GM12875 (cell line): Measurements from ENCODE around the gene YBX3.

Experiments used
- H3K4me3 ChIP-seq: one replicate; pipeline ENCODE4 v1.5.1; 2011; ENCODE audit warnings: low read depth, low read length, control low read depth
- CTCF ChIP-seq: IDR thresholded peaks from 2 replicates; pipeline ENCODE4 v1.5.1; 2011; ENCODE audit warnings: low read depth, mild to moderate bottlenecking, control low read depth, inconsistent platforms, low read length, moderate library complexity, borderline replicate concordance; ENCODE audit not compliant: insufficient read depth

YBX3 gene

GRCh38 chr12:10688042-10688441 is 35.1 kb downstream of the YBX3 start:
- no peak for TF ChIP-seq CTCF
- no peak overlapping the region for H3K4me3 ChIP-seq

GRCh38 chr12:10673659-10674384 is 49.3 kb downstream of the YBX3 start, which contains the start of gene STYK1:
STYK1 (minus strand) TSS chr12:10674052; CDS start chr12:10634618, 39,434 bp downstream.
- peak; percentile 91 for TF ChIP-seq CTCF

GRCh38 chr12:10672231-10672868 is 50.8 kb downstream of the YBX3 start:
- no peak for TF ChIP-seq CTCF

More at GRCh38 chr12:10673659-10674384, 49.3 kb downstream of the YBX3 start, which contains the start of gene STYK1:
- H3K4me3 ChIP-seq: peak within 1 kb of the TSS; percentile 32

GRCh38 chr12:10669533-10669932 is 53.6 kb downstream of the YBX3 start:
- no peak for TF ChIP-seq CTCF
- H3K4me3 ChIP-seq: no peak overlapping the region

More at GRCh38 chr12:10672231-10672868, 50.8 kb downstream of the YBX3 start:
- H3K4me3 ChIP-seq: no peak overlapping the region

GRCh38 chr12:10668526-10668925 is 54.6 kb downstream of the YBX3 start:
- no peak overlapping the region for H3K4me3 ChIP-seq
- TF ChIP-seq CTCF: no peak

- no peak overlapping the region for H3K4me3 ChIP-seq
- no peak for TF ChIP-seq CTCF
These were observed 55.5 kb downstream of the YBX3 start for GRCh38 chr12:10667581-10667980.

GRCh38 chr12:10664499-10664898 is 58.6 kb downstream of the YBX3 start:
- H3K4me3 ChIP-seq: no peak overlapping the region
- no peak for TF ChIP-seq CTCF
